A549 (cell line): Measurements from ENCODE around the gene TTC36.

Experiments used
- BHLHE40 ChIP-seq: IDR thresholded peaks from 2 replicates; pipeline ENCODE4 v1.6.1; 2012; ENCODE audit warnings: low read depth, low read length, inconsistent platforms
- CTCF ChIP-seq: fragments of >200 bp; sonication (Bioruptor Twin); formaldehyde crosslinking; IDR thresholded peaks from 3 replicates; pipeline ENCODE4 v1.5.1; 2016
- EP300 ChIP-seq, 2 experiments: fragments of >200 bp; sonication (Bioruptor Twin); formaldehyde crosslinking; IDR thresholded peaks; 2 replicates in 1 of 2; 3 replicates in 1 of 2; pipeline ENCODE4 v1.6.1; 2016 to 2017
- HES2 ChIP-seq: fragments of >200 bp; sonication (Bioruptor Twin); formaldehyde crosslinking; IDR thresholded peaks from 2 replicates; pipeline ENCODE4 v1.6.1; 2016
- MAZ ChIP-seq: fragments of 150-350 bp; IDR thresholded peaks from 2 replicates; pipeline ENCODE4 v1.6.1; 2014; ENCODE audit warnings: antibody characterized with exemption, low read depth, low read length, borderline replicate concordance
- PHF8 ChIP-seq: fragments of 200-600 bp; sonication (generic); IDR thresholded peaks from 2 replicates; pipeline ENCODE4 v1.6.1; 2016; ENCODE audit warnings: low read depth, mild to moderate bottlenecking, antibody characterized with exemption, moderate library complexity, borderline replicate concordance
- USF2 ChIP-seq: fragments of 450-650 bp; IDR thresholded peaks from 2 replicates; pipeline ENCODE4 v1.6.1; 2014; ENCODE audit warnings: antibody characterized with exemption

GRCh38 chr11:118484405-118484804, 42.9 kb upstream of the TTC36 start:
- TF ChIP-seq HES2 (no peak), BHLHE40 (no peak), MAZ (no peak), USF2 (no peak), CTCF (no peak), PHF8 (no peak), EP300 (IDR thresholded peaks at IDR 0.05) (no peak)
